HL-60 (cell line): ENCODE results near the gene EVX2.

ENCODE experiments used
- DNase-seq, 2 experiments: peaks; one replicate each; pipeline ENCODE4 v3.0.0-alpha.2; 2010 to 2020; ENCODE audit warnings: low read depth in 1 of 2, low spot score in 1 of 2
- H3K27ac ChIP-seq: fragments of 250-450 bp; sonication (Bioruptor Pico); replicated peaks from 2 replicates; pipeline ENCODE4 v1.5.1; 2020; ENCODE audit warnings: mild to moderate bottlenecking, moderate library complexity
- H3K27me3 ChIP-seq: fragments of 250-450 bp; sonication (Bioruptor Pico); 2 replicates; pipeline ENCODE4 v1.5.1; 2021; ENCODE audit warnings: mild to moderate bottlenecking, moderate library complexity; ENCODE audit not compliant: insufficient read depth, poor library complexity, severe bottlenecking
- H3K4me3 ChIP-seq: replicated peaks from 2 replicates; pipeline ENCODE4 v1.5.1; 2011; ENCODE audit warnings: mild to moderate bottlenecking, control low read depth, low read length; ENCODE audit not compliant: insufficient read depth
- CTCF ChIP-seq: IDR thresholded peaks from one replicate; pipeline ENCODE4 v1.5.1; 2011; ENCODE audit warnings: low read length, control low read depth, inconsistent platforms; ENCODE audit not compliant: insufficient read depth
- GABPA ChIP-seq: IDR thresholded peaks from 2 replicates; pipeline ENCODE4 v1.6.1; 2012; ENCODE audit warnings: low read depth
- POLR2AphosphoS5 ChIP-seq: IDR thresholded peaks from 2 replicates; pipeline ENCODE4 v1.6.1; 2012; ENCODE audit warnings: low read depth
- REST ChIP-seq: IDR thresholded peaks from 2 replicates; pipeline ENCODE4 v1.6.1; 2012; ENCODE audit warnings: low read depth; ENCODE audit not compliant: insufficient replicate concordance
- SPI1 ChIP-seq: IDR thresholded peaks from 2 replicates; pipeline ENCODE4 v1.6.1; 2012; ENCODE audit warnings: low read depth, mild to moderate bottlenecking, borderline replicate concordance

Gene EVX2

GRCh38 chr2:176109192-176109901 is 25.6 kb upstream of the EVX2 start:
- Histone ChIP-seq H3K27ac (no peak overlapping the region), H3K27me3 (peaks cover 74% of the 10 kb centered on the region), H3K4me3 (no peak overlapping the region)
- DNase-seq = no peak
- TF ChIP-seq POLR2AphosphoS5 (no peak), SPI1 (no peak), GABPA (no peak), REST (no peak), CTCF (no peak)

GRCh38 chr2:176107731-176108181 is 24.0 kb upstream of the EVX2 start:
- TF ChIP-seq REST = no peak
- TF ChIP-seq GABPA = no peak
- no peak for TF ChIP-seq SPI1
- no peak for TF ChIP-seq POLR2AphosphoS5
- TF ChIP-seq CTCF = no peak
- Histone ChIP-seq H3K4me3 (no peak overlapping the region), H3K27ac (no peak overlapping the region), H3K27me3 (peaks cover 74% of the 10 kb centered on the region)
- DNase-seq = no peak

GRCh38 chr2:176106581-176107539 is 23.1 kb upstream of the EVX2 start, which contains the start of gene HOXD11:
HOXD11 (plus strand) TSS chr2:176107280; CDS start chr2:176107356, 76 bp downstream.
- TF ChIP-seq REST = no peak
- no peak for TF ChIP-seq POLR2AphosphoS5
- no peak for TF ChIP-seq SPI1
- no peak for TF ChIP-seq CTCF
- TF ChIP-seq GABPA = no peak
- DNase-seq = no peak
- Histone ChIP-seq H3K4me3 (no peak within 1 kb of the TSS; the same call in 1 of the 2 replicates), H3K27me3 (peaks cover 75% of the 10 kb centered on the region), H3K27ac (no peak within 1 kb of the TSS)
